AG04449 (cell line): ENCODE measurements around the gene CLDND1.

ENCODE experiments used
- CTCF ChIA-PET: fragments of 350-600 bp; formaldehyde crosslinking; extraction: SDS; loops from one replicate; lab custom pipeline; 2021; ENCODE audit warnings: antibody characterized with exemption; lab: Yijun Ruan, JAX
- POLR2A ChIA-PET: fragments of 400-600, 350-600 bp; formaldehyde crosslinking; extraction: SDS; loops from one replicate; lab custom pipeline; 2020; ENCODE audit warnings: antibody characterized with exemption, inconsistent platforms; lab: Yijun Ruan, JAX
- DNase-seq: peaks from one replicate; pipeline ENCODE4 v3.0.0-alpha.2; 2010; ENCODE audit warnings: low read depth, low spot score
- H3K4me3 ChIP-seq: 2 replicates; pipeline ENCODE4 v1.5.1; 2011; ENCODE audit warnings: low read depth, mild to moderate bottlenecking, control low read depth, low read length
- TF ChIP-seq, protein P1 (sequence below): IDR thresholded peaks from one replicate; pipeline ENCODE4 v1.5.1; 2011; ENCODE audit warnings: mild to moderate bottlenecking, moderate library complexity, low read length, control low read depth, inconsistent platforms; ENCODE audit not compliant: insufficient read depth; ENCODE audit errors: missing control alignments

CLDND1 gene

DNA sequence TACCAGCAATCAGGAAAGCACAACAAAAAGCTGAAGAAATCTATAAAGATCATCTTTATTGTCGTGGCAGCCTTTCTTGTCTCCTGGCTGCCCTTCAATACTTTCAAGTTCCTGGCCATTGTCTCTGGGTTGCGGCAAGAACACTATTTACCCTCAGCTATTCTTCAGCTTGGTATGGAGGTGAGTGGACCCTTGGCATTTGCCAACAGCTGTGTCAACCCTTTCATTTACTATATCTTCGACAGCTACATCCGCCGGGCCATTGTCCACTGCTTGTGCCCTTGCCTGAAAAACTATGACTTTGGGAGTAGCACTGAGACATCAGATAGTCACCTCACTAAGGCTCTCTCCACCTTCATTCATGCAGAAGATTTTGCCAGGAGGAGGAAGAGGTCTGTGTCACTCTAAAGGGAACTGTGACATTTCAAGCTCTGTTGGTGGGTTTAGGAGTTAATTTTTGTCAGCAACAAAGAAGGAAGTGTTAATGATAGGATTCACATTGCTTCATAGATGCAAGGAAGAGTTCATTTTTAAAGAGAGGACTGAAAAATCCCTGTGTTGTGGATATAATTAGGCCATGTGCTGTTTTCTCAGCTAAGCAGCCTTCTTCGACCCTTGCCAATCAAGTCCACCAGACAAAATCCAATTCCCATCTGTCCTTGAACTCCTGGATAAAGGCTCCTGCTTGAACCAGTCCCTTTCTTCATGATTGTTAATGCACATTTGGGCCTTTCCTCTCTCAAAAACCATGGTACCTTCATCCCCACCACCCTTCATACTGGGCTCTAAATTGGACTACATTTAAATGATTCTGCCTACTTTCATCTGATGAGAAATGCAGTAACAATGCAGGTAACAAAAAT is 10.2 kb upstream of the CLDND1 start:
- TF ChIP-seq, protein P1, sequence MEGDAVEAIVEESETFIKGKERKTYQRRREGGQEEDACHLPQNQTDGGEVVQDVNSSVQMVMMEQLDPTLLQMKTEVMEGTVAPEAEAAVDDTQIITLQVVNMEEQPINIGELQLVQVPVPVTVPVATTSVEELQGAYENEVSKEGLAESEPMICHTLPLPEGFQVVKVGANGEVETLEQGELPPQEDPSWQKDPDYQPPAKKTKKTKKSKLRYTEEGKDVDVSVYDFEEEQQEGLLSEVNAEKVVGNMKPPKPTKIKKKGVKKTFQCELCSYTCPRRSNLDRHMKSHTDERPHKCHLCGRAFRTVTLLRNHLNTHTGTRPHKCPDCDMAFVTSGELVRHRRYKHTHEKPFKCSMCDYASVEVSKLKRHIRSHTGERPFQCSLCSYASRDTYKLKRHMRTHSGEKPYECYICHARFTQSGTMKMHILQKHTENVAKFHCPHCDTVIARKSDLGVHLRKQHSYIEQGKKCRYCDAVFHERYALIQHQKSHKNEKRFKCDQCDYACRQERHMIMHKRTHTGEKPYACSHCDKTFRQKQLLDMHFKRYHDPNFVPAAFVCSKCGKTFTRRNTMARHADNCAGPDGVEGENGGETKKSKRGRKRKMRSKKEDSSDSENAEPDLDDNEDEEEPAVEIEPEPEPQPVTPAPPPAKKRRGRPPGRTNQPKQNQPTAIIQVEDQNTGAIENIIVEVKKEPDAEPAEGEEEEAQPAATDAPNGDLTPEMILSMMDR: no peak
- DNase-seq: no peak
- CTCF ChIA-PET: no interaction called here
- no peak overlapping the region for H3K4me3 ChIP-seq
- POLR2A ChIA-PET: interaction anchor here (1.1 kb wide), 1 partner anchor 10 kb away, joined by 4 read pairs; the partner anchor contains the start of gene CLDND1

DNA sequence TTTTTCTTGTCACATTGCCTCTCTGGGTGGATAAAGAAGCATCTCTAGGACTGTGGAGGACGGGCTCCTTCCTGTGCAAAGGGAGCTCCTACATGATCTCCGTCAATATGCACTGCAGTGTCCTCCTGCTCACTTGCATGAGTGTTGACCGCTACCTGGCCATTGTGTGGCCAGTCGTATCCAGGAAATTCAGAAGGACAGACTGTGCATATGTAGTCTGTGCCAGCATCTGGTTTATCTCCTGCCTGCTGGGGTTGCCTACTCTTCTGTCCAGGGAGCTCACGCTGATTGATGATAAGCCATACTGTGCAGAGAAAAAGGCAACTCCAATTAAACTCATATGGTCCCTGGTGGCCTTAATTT is 9.6 kb upstream of the CLDND1 start:
- CTCF ChIA-PET: no interaction called here
- POLR2A ChIA-PET: no interaction called here
- no peak overlapping the region for H3K4me3 ChIP-seq
- DNase-seq: no peak
- TF ChIP-seq, protein P1: no peak

DNA sequence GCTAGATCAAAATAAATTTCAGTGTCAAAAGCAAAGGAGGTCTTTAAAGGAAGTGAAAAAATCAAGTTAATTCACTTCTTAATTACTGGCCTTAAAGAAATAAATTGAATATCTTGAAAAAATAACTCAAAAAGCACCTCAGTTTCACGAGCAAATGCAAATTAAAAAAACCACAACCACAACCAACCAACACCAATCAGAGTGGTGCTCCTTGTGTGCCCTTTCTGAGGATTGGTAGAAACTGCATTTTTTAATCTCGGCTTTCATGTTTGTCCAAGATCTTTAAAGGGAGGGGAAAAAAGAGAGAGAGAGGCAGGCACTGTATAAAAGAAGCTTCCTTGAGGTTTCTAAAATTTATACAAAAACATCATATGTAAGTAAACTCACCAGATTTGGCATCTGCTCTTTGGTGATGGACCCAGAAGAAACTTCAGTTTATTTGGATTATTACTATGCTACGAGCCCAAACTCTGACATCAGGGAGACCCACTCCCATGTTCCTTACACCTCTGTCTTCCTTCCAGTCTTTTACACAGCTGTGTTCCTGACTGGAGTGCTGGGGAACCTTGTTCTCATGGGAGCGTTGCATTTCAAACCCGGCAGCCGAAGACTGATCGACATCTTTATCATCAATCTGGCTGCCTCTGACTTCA is 9.0 kb upstream of the CLDND1 start, which contains the start of gene GPR15:
Gene GPR15 (plus strand): TSS at position 357 of the 653 bp plus-strand sequence. CDS start 56 bp downstream, at position 413.
- CTCF ChIA-PET: no interaction called here
- TF ChIP-seq, protein P1: no peak
- no peak for DNase-seq
- POLR2A ChIA-PET: no interaction called here
- H3K4me3 ChIP-seq: no peak within 1 kb of the TSS

DNA sequence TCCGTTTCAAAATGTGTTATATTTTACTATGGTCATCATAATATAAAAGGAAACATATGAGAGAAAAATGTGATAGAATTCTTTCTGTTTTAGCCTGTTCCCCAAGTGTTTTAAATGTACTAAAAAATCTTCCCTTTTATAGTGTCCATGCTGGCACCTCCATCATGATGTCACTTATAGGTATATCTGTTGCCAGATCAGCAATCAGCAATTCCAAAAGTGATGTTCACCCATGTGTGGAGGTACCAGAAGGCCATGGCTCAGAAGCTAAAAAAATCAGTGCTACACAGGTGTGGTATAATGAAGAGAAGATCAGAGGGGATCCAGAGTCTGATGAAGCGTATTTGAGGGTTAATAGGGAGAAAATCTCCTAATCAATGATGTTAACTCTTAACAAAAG is 8.0 kb upstream of the CLDND1 start:
- no peak overlapping the region for H3K4me3 ChIP-seq
- ChIA-PET POLR2A (no interaction called here), CTCF (no interaction called here)
- DNase-seq: no peak
- TF ChIP-seq, protein P1: no peak

DNA sequence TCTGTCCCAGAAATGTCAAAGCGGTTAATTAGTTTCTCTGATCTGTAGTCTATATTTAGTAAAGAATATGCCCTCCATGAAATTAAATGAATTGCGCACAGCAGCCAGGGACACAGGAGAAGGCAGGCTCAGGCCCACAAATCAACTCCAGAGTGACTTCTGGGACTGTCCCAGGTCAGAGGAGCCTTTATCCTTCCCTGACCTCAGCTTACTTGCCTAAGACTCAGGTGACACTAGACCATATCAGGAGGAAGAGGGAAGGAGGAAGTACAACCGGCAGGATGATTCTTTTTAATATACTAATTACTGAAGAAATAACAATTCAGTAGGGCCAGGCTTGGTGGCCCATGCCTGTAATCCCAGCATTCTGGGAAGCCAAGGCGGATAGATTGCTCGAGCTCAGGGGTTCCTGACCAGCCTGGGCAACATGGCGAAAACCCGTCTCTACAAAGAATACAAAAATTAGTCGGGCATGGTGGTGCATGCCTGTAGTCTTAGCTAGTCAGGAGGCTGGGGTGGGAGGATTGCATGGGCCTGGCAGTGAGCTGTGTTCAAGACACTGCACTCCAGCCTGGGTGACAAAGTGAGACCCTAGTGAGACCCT is 7.3 kb upstream of the CLDND1 start:
- ChIA-PET CTCF (no interaction called here), POLR2A (no interaction called here)
- no peak overlapping the region for H3K4me3 ChIP-seq
- DNase-seq: no peak
- TF ChIP-seq, protein P1: no peak
